BLaER1 (cell line): ENCODE measurements around the gene AHNAK2.
"Not testable (repeated sequence)": the region's sequence is repeated elsewhere in the genome, so short reads cannot be mapped to it uniquely, and the experiment has no call there.

Experiments used
- H3K27ac ChIP-seq: shearing (Covaris generic); formaldehyde crosslinking; 2 replicates; pipeline ENCODE4 v1.8.1; 2022
- H3K27me3 ChIP-seq: shearing (Covaris generic); formaldehyde crosslinking; 2 replicates; pipeline ENCODE4 v1.8.1; 2022
- H3K36me3 ChIP-seq: shearing (Covaris generic); formaldehyde crosslinking; 2 replicates; pipeline ENCODE4 v1.8.1; 2022
- H3K4me1 ChIP-seq: shearing (Covaris generic); formaldehyde crosslinking; 2 replicates; pipeline ENCODE4 v1.8.1; 2022
- H3K4me2 ChIP-seq: shearing (Covaris generic); formaldehyde crosslinking; 2 replicates; pipeline ENCODE4 v1.8.1; 2022
- H3K4me3 ChIP-seq: shearing (Covaris generic); formaldehyde crosslinking; 2 replicates; pipeline ENCODE4 v1.8.1; 2022
- H3K9ac ChIP-seq: shearing (Covaris generic); formaldehyde crosslinking; 2 replicates; pipeline ENCODE4 v1.8.1; 2022
- H3K9me3 ChIP-seq: shearing (Covaris generic); formaldehyde crosslinking; 2 replicates; pipeline ENCODE4 v1.8.1; 2022
- H4K20me1 ChIP-seq: shearing (Covaris generic); formaldehyde crosslinking; 2 replicates; pipeline ENCODE4 v1.8.1; 2022
- Cebpa-rat ChIP-seq: shearing (Covaris generic); IDR thresholded peaks from 2 replicates; pipeline ENCODE4 v1.8.1; 2022

Gene AHNAK2

GRCh38 chr14:104944436-104945205 is 33.6 kb downstream of the AHNAK2 start:
- not testable (repeated sequence) for H3K9ac ChIP-seq, H3K4me1 ChIP-seq, H3K27ac ChIP-seq, H3K4me3 ChIP-seq, H3K27me3 ChIP-seq, H3K4me2 ChIP-seq, H4K20me1 ChIP-seq, H3K9me3 ChIP-seq
- peaks cover 14% of the 10 kb centered on the region; the same call in 1 of the 2 replicates for H3K36me3 ChIP-seq

DNA sequence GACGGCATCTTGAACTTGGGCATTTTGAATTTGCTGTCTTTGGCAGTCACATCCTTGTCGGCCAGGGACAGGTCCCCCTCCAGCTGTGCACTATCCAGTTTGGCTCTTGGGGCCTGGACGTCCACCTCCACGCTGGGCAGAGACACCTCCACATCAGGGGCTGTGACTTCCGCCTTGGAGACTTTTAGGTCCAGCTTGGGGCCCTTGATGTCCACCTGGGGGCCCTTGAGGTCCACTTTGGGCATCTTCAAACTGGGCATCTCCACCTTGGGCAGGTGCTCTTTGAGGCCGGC is 34.2 kb downstream of the AHNAK2 start:
- H3K27ac ChIP-seq, H3K27me3 ChIP-seq, H3K4me2 ChIP-seq, H3K4me1 ChIP-seq, H3K9ac ChIP-seq, H3K9me3 ChIP-seq, H3K4me3 ChIP-seq, H4K20me1 ChIP-seq: not testable (repeated sequence)
- peaks cover 12% of the 10 kb centered on the region; the same call in 1 of the 2 replicates for H3K36me3 ChIP-seq

GRCh38 chr14:104943216-104944015 is 34.8 kb downstream of the AHNAK2 start:
- H3K9me3 ChIP-seq, H3K4me3 ChIP-seq, H4K20me1 ChIP-seq, H3K4me2 ChIP-seq, H3K27ac ChIP-seq, H3K27me3 ChIP-seq, H3K9ac ChIP-seq, H3K4me1 ChIP-seq: not testable (repeated sequence)
- peaks cover 12% of the 10 kb centered on the region; the same call in 1 of the 2 replicates for H3K36me3 ChIP-seq

DNA sequence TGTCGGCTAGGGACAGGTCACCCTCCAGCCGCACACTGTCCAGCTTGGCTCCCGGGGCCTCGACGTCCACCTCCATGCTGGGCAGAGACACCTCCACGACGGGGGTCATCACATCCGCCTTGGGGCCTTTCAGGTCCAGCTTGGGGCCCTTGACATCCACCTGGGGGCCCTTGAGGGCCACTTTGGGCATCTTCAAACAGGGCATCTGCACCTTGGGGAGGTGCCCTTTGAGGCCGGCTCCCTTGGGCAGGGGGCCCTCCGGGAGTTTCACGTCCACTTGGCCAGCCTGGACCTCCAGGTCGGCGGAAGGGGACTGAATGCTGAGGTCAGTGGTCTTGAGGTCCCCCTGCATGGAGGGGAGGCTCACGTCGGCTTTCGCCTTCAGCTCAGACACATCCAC is 35.6 kb downstream of the AHNAK2 start:
- Histone ChIP-seq H3K27me3 (no peaks in the 10 kb centered on the region), H3K4me3 (no peak overlapping the region), H3K27ac (no peak overlapping the region), H4K20me1 (no peaks in the 10 kb centered on the region; the same call in 1 of the 2 replicates), H3K9me3 (no peaks in the 10 kb centered on the region), H3K36me3 (peaks cover 12% of the 10 kb centered on the region; the same call in 1 of the 2 replicates), H3K4me2 (no peak overlapping the region), H3K4me1 (0 out of 2 replicates have a peak, but pooled peaks cover 2% of the 10 kb centered on the region), H3K9ac (no peak overlapping the region)
- no peak for TF ChIP-seq Cebpa-rat

GRCh38 chr14:104941508-104942365 is 36.4 kb downstream of the AHNAK2 start:
- H4K20me1 ChIP-seq = no peaks in the 10 kb centered on the region; the same call in 1 of the 2 replicates
- H3K36me3 ChIP-seq = peaks cover 12% of the 10 kb centered on the region; the same call in 1 of the 2 replicates

GRCh38 chr14:104940526-104941150 is 37.5 kb downstream of the AHNAK2 start:
- TF ChIP-seq Cebpa-rat = no peak
- Histone ChIP-seq H3K4me2 (no peak overlapping the region), H3K27ac (no peak overlapping the region), H3K9ac (no peak overlapping the region), H4K20me1 (no peaks in the 10 kb centered on the region; the same call in 1 of the 2 replicates), H3K4me3 (no peak overlapping the region), H3K9me3 (no peaks in the 10 kb centered on the region), H3K27me3 (no peaks in the 10 kb centered on the region), H3K36me3 (peaks cover 12% of the 10 kb centered on the region; the same call in 1 of the 2 replicates), H3K4me1 (peaks cover 20% of the 10 kb centered on the region)

More at GRCh38 chr14:104941508-104942365, 36.4 kb downstream of the AHNAK2 start:
- Histone ChIP-seq H3K4me1 (peaks cover 9% of the 10 kb centered on the region), H3K4me2 (no peak overlapping the region), H3K27ac (no peak overlapping the region), H3K27me3 (no peaks in the 10 kb centered on the region), H3K9ac (no peak overlapping the region), H3K4me3 (no peak overlapping the region), H3K9me3 (no peaks in the 10 kb centered on the region)
- no peak for TF ChIP-seq Cebpa-rat

DNA sequence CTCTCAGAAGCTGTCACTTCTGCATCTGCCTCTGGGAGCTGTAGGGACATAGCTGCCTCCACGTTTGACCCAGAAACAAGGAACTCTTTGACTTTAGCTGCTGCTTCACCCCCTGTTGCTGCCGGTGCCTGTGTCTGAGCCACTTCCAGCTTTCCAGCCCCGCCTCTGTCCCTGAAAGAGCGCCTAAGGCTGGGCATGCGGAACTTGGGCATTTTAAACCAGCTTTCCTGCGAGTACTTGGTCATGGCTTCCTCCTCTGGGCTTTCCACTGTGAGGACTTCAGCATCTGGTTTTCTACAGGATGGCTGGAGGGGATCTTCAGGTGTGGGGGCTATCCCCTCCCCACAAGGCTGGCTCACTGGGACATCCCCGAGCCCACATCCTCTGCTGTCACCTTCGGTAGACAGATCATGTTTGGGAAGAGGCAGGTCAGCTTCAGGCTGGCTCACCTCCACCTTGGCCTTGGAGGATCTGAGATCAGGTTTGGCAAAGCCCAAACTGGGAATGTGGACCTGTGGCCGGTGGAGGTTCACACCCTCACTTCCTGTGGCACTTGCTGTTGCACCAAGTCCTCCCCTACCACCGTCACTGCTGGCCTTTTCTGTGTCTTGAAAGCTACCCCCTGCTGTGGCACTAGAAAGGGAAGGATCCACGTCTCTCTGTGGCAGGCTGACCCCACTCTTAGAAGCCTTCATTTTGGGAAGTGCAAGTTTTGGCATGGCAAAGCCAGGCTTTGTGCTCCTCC is 38.3 kb downstream of the AHNAK2 start:
- Histone ChIP-seq H3K9me3 (no peaks in the 10 kb centered on the region), H3K36me3 (peaks cover 12% of the 10 kb centered on the region; the same call in 1 of the 2 replicates), H3K9ac (no peak overlapping the region), H3K27ac (no peak overlapping the region), H3K27me3 (no peaks in the 10 kb centered on the region), H3K4me2 (no peak overlapping the region), H3K4me3 (no peak overlapping the region), H3K4me1 (peaks cover 28% of the 10 kb centered on the region), H4K20me1 (no peaks in the 10 kb centered on the region; the same call in 1 of the 2 replicates)
- no peak for TF ChIP-seq Cebpa-rat

- H3K9ac ChIP-seq = no peak overlapping the region
- H3K36me3 ChIP-seq = peaks cover 12% of the 10 kb centered on the region; the same call in 1 of the 2 replicates
- no peak overlapping the region for H3K4me2 ChIP-seq
- H4K20me1 ChIP-seq = no peaks in the 10 kb centered on the region; the same call in 1 of the 2 replicates
- H3K4me3 ChIP-seq = no peak overlapping the region
- no peak for TF ChIP-seq Cebpa-rat
- no peak overlapping the region for H3K27ac ChIP-seq
- H3K27me3 ChIP-seq = peaks cover 6% of the 10 kb centered on the region; the same call in 1 of the 2 replicates
- peaks cover 37% of the 10 kb centered on the region for H3K4me1 ChIP-seq
- H3K9me3 ChIP-seq = no peaks in the 10 kb centered on the region
Observed at GRCh38 chr14:104938960-104939359, 39.2 kb downstream of the AHNAK2 start.
